ENCODE measurements around the gene TH. TPM values are rescaled to one million over a fixed set of nuclear protein-coding genes. Genes with fewer than 3 reads are reported as not detected.

The TH gene
- total and polyA plus RNA-seq, 9 of the 15 experiments (the other 6 are each of a cell fraction or from before 2014, with no cell fraction given): not detected

- TF ChIP-seq CHD7 (IDR thresholded peaks at IDR 0.05; ENCODE audit: low read depth, low read length) (no peak), ZNF41 (CRISPR knock-in tag; conservative IDR thresholded peaks at IDR 0.05) (no peak), ZNF764 (CRISPR knock-in tag; IDR thresholded peaks at IDR 0.05; ENCODE audit: low read depth) (no peak)
Measured at GRCh38 chr11:2135018-2135569, 36.5 kb downstream of the TH start (continued).

All from K562 (cell line).